Kidney (tissue), 14 donors: ENCODE data around the gene MTPN. TPM values are rescaled to one million over a fixed set of nuclear protein-coding genes. Genes with fewer than 3 reads are reported as not detected.

ENCODE experiments used
- DNase-seq, 5 donors: peaks; one replicate each; pipeline ENCODE4 v3.0.0-alpha.2; 2013 to 2020
- FAIRE-seq: peaks from 2 replicates; lab custom pipeline; 2012; peaks lifted over from hg19 to GRCh38; lab: Jason Lieb, UNC
- H3K27ac ChIP-seq, 2 donors: one replicate each; pipeline ENCODE4 v1.7.0; 2013; ENCODE audit warnings: low read depth in 2 of 2, low read length in 2 of 2, inconsistent platforms in 1 of 2
- H3K27me3 ChIP-seq: one replicate; pipeline ENCODE4 v1.7.1; 2013; ENCODE audit warnings: low read length, inconsistent platforms; ENCODE audit not compliant: control insufficient read depth, insufficient read depth
- H3K36me3 ChIP-seq, 3 donors: one replicate each; pipeline versions ENCODE4 v1.7.0 to v1.7.1; 2013; ENCODE audit warnings: low read length in 3 of 3, control low read depth in 1 of 3, inconsistent platforms in 1 of 3; ENCODE audit not compliant: insufficient read depth in 3 of 3, control insufficient read depth in 2 of 3
- H3K4me1 ChIP-seq, 3 donors: one replicate each; pipeline versions ENCODE4 v1.7.0 to v1.7.1; 2013; ENCODE audit warnings: low read length in 3 of 3, inconsistent platforms in 1 of 3, low read depth in 1 of 3; ENCODE audit not compliant: control insufficient read depth in 2 of 3, insufficient read depth in 2 of 3
- H3K4me3 ChIP-seq, 3 donors: one replicate each; pipeline versions ENCODE4 v1.7.0 to v1.8.1; 2013; ENCODE audit warnings: low read length in 3 of 3, control low read depth in 1 of 3, inconsistent platforms in 1 of 3
- H3K9ac ChIP-seq, 3 donors: one replicate each; pipeline versions ENCODE4 v1.7.0 to v1.7.1; 2013; ENCODE audit warnings: low read length in 3 of 3, control low read depth in 1 of 3, inconsistent platforms in 1 of 3
- H3K9me3 ChIP-seq, 3 donors: one replicate each; pipeline versions ENCODE4 v1.7.0 to v1.7.1; 2013; ENCODE audit warnings: low read length in 3 of 3, control low read depth in 1 of 3, inconsistent platforms in 1 of 3; ENCODE audit not compliant: control insufficient read depth in 2 of 3, insufficient read depth in 1 of 3
- intact Hi-C: fragments of 100-400 bp; cut with DNase I; formaldehyde crosslinking; loops from one replicate; pipeline ENCODE4 v1.11.1; 2022
- polyA plus RNA-seq: library from polyadenylated mRNA; stranded (reverse); fragments of 350-450 nt; fragmentation: Illumina TruSeq; extraction: RNeasy Lipid Tissue Mini Kit (QIAGEN cat#74804); gene quantifications from one replicate; pipeline ENCODE4 v1.2.3, GENCODE V29; 2014; ENCODE audit warnings: low read depth, low replicate concordance; ENCODE audit not compliant: insufficient read depth
- total RNA-seq: library from RNA; stranded (reverse); fragmentation: NEBNext Ultra II Directional; extraction: Animal tissue kit (Norgen Biotek cat#: 25700); gene quantifications from one replicate; pipeline ENCODE4 v1.2.1, GENCODE V29; 2021
- TF ChIP-seq, protein P1 (sequence below): IDR thresholded peaks from 3 replicates; pipeline ENCODE4 v1.5.1; 2012; ENCODE audit warnings: mild to moderate bottlenecking, moderate library complexity, borderline replicate concordance; ENCODE audit not compliant: insufficient read depth; ENCODE audit errors: extremely low read depth
- donor health status: control.
- donor health status: control.
- donor health status: control.
- donor health status: control.
- donor health status: control.
- donor health status: DM: yes; HTN: yes; CAD: no.
- donor health status: Normal renal cell carcinoma (clear cell type).

MTPN gene
- total and polyA plus RNA-seq, 2 donors from 2014 or later, result 43.1 to 101 TPM

DNA sequence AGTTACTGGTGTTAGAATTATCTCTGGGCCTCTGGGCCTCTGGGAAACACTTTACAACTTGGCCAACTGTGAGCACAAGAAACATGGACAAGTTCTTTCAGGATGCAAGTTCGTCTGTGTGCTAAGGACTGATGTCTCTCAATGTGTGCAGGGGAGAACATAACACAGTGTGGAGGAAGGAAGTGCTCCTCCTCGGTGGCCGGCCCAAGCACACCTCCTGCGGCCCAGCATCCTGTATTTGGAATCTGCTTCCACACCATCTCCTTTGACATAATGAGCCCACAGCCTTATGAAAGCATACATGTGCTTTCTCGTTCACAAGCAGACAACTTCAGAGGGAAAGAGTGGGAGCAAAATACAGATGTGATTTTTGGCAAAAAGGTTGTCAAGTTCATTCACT is 59.0 kb downstream of the MTPN start:
- TF ChIP-seq, protein P1, sequence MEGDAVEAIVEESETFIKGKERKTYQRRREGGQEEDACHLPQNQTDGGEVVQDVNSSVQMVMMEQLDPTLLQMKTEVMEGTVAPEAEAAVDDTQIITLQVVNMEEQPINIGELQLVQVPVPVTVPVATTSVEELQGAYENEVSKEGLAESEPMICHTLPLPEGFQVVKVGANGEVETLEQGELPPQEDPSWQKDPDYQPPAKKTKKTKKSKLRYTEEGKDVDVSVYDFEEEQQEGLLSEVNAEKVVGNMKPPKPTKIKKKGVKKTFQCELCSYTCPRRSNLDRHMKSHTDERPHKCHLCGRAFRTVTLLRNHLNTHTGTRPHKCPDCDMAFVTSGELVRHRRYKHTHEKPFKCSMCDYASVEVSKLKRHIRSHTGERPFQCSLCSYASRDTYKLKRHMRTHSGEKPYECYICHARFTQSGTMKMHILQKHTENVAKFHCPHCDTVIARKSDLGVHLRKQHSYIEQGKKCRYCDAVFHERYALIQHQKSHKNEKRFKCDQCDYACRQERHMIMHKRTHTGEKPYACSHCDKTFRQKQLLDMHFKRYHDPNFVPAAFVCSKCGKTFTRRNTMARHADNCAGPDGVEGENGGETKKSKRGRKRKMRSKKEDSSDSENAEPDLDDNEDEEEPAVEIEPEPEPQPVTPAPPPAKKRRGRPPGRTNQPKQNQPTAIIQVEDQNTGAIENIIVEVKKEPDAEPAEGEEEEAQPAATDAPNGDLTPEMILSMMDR, result no peak
- FAIRE-seq, result no peak
- H3K36me3 ChIP-seq, result no peaks in the 10 kb centered on the region
- intact Hi-C loops, result no loop called here
- H3K4me1 ChIP-seq, result no peaks in the 10 kb centered on the region
- no peak for DNase-seq
- H3K4me3 ChIP-seq, result no peak overlapping the region
- H3K27ac ChIP-seq, result no peak overlapping the region
- H3K9me3 ChIP-seq, result no peaks in the 10 kb centered on the region
- no peak overlapping the region for H3K9ac ChIP-seq
- H3K27me3 ChIP-seq, result no peaks in the 10 kb centered on the region

DNA sequence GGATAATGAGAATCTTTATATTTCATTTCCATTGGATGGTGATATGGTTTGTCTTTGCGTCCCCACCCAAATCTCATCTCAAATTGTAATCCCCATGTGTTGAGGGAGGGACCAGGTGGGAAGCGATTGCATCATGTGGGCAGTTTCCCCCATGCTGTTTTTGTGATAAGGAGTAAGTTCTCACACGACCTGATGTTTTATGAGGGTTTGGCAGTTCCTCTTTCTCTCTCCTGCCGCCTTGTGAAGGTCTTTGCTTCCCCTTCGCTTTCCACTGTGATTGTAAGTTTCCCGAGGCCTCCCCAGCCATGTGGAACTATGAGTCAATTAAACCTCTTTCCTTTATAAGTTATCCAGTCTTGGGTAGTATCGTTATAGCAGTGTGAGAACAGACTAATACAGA is 59.4 kb downstream of the MTPN start:
- no peaks in the 10 kb centered on the region for H3K9me3 ChIP-seq
- no peak overlapping the region for H3K9ac ChIP-seq
- FAIRE-seq, result no peak
- H3K27ac ChIP-seq, result no peak overlapping the region
- H3K27me3 ChIP-seq, result no peaks in the 10 kb centered on the region
- H3K4me3 ChIP-seq, result no peak overlapping the region
- TF ChIP-seq, protein P1, result no peak
- no peak for DNase-seq
- no peaks in the 10 kb centered on the region for H3K4me1 ChIP-seq
- no peaks in the 10 kb centered on the region for H3K36me3 ChIP-seq
- intact Hi-C loops, result no loop called here

- Histone ChIP-seq H3K27me3 (no peaks in the 10 kb centered on the region), H3K9me3 (no peaks in the 10 kb centered on the region), H3K9ac (no peak overlapping the region), H3K27ac (no peak overlapping the region), H3K36me3 (no peaks in the 10 kb centered on the region), H3K4me1 (no peaks in the 10 kb centered on the region), H3K4me3 (no peak overlapping the region)
- FAIRE-seq, result no peak
- DNase-seq, result no peak
- TF ChIP-seq, protein P1, result no peak
- intact Hi-C loops, result no loop called here
Observed at GRCh38 chr7:135914346-135914745, 62.8 kb downstream of the MTPN start.

DNA sequence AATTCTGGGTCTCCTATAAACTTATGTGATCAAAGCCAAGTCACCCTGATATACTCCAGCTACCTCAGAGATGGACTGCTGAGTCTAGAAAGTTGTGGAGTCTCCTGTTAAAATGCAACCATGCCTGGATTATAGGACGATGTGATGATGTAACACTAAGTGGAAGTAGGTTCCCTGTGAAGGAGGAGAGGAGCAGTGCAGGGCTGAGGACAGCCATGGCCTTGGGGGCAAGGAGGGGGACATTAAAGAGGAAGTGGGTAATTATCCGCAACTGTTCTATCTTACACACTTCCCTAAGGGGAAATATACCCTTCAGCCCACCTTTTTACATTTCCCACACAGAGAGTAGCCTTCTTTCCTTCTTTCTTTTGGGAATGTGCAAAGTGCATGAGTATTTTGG is 63.8 kb downstream of the MTPN start:
- DNase-seq (no peak), FAIRE-seq (no peak)
- TF ChIP-seq, protein P1, result no peak
- H3K27me3 ChIP-seq, result no peaks in the 10 kb centered on the region
- no peaks in the 10 kb centered on the region for H3K4me1 ChIP-seq
- H3K27ac ChIP-seq, result no peak overlapping the region
- no peaks in the 10 kb centered on the region for H3K9me3 ChIP-seq
- intact Hi-C loops, result no loop called here
- no peak overlapping the region for H3K9ac ChIP-seq
- no peaks in the 10 kb centered on the region for H3K36me3 ChIP-seq
- no peak overlapping the region for H3K4me3 ChIP-seq
